ENCODE results near the gene SORCS2. TPM values are rescaled to one million over a fixed set of nuclear protein-coding genes. Genes with fewer than 3 reads are reported as not detected.

Gene SORCS2
- total RNA-seq, 3 donors from 2014 or later, result 0.66 to 1.3 (median 0.80) TPM

DNA sequence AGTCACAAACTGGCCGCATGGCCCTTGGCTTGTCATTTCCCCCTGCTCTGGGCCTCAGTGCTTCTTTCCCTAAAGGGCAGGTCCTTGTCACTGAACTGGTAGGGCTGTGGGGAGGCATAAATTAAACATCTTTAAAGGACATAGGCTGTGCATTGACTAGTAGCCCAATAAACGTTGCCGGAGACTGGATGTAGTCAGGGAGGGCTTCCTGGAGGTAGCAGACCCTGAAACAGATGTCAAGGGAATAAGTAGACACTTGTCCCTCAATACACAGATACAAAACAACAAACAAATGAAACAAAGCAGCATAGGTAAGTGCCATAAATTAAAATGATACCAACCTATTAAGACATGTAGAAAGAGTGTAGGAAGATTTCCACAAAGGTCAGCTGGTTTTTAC, 314.2 kb downstream of the SORCS2 start:
- no peak overlapping the region for H3K4me3 ChIP-seq
- H3K9me3 ChIP-seq, result no peaks in the 10 kb centered on the region
- H3K27me3 ChIP-seq, result peaks cover 0 to 12% of the 10 kb centered on the region in 2 donors
- intact Hi-C loops (cut with DNase I; ENCODE audit: low total_unique reads), result no loop called here
- DNase-seq (ENCODE audit: low spot score in 2 of 2), result no peak
- TF ChIP-seq, protein P1, sequence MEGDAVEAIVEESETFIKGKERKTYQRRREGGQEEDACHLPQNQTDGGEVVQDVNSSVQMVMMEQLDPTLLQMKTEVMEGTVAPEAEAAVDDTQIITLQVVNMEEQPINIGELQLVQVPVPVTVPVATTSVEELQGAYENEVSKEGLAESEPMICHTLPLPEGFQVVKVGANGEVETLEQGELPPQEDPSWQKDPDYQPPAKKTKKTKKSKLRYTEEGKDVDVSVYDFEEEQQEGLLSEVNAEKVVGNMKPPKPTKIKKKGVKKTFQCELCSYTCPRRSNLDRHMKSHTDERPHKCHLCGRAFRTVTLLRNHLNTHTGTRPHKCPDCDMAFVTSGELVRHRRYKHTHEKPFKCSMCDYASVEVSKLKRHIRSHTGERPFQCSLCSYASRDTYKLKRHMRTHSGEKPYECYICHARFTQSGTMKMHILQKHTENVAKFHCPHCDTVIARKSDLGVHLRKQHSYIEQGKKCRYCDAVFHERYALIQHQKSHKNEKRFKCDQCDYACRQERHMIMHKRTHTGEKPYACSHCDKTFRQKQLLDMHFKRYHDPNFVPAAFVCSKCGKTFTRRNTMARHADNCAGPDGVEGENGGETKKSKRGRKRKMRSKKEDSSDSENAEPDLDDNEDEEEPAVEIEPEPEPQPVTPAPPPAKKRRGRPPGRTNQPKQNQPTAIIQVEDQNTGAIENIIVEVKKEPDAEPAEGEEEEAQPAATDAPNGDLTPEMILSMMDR (IDR thresholded peaks at IDR 0.05), result no peak
- TF ChIP-seq POLR2AphosphoS5 (IDR thresholded peaks at IDR 0.05), result no peak
- H3K36me3 ChIP-seq, result no peaks in the 10 kb centered on the region
- H3K27ac ChIP-seq, result no peak overlapping the region
- H3K4me1 ChIP-seq, result no peaks in the 10 kb centered on the region

- Histone ChIP-seq H3K4me3 (no peak overlapping the region), H3K27me3 (peaks cover 0 to 5% of the 10 kb centered on the region in 2 donors), H3K9me3 (no peaks in the 10 kb centered on the region), H3K27ac (no peak overlapping the region), H3K36me3 (no peaks in the 10 kb centered on the region), H3K4me1 (no peaks in the 10 kb centered on the region)
- no peak for DNase-seq (ENCODE audit: low spot score in 2 of 2)
- intact Hi-C loops (cut with DNase I; ENCODE audit: low total_unique reads), result no loop called here
- TF ChIP-seq POLR2A (IDR thresholded peaks at IDR 0.05) (no peak), POLR2AphosphoS5 (IDR thresholded peaks at IDR 0.05) (no peak)
- TF ChIP-seq, protein P1 (IDR thresholded peaks at IDR 0.05), result no peak
Measured at GRCh38 chr4:7507381-7507780, 315.0 kb downstream of the SORCS2 start.

GRCh38 chr4:7510066-7510465, 317.7 kb downstream of the SORCS2 start:
- DNase-seq (ENCODE audit: low spot score in 2 of 2), result no peak
- Histone ChIP-seq H3K27me3 (peaks cover 0 to 5% of the 10 kb centered on the region in 2 donors), H3K36me3 (no peaks in the 10 kb centered on the region), H3K27ac (no peak overlapping the region), H3K4me3 (no peak overlapping the region), H3K4me1 (no peaks in the 10 kb centered on the region), H3K9me3 (no peaks in the 10 kb centered on the region)
- TF ChIP-seq, protein P1 (IDR thresholded peaks at IDR 0.05), result no peak
- no peak for TF ChIP-seq POLR2AphosphoS5 (IDR thresholded peaks at IDR 0.05)
- no peak for TF ChIP-seq POLR2A (IDR thresholded peaks at IDR 0.05)
- intact Hi-C loops (cut with DNase I; ENCODE audit: low total_unique reads), result no loop called here

DNA sequence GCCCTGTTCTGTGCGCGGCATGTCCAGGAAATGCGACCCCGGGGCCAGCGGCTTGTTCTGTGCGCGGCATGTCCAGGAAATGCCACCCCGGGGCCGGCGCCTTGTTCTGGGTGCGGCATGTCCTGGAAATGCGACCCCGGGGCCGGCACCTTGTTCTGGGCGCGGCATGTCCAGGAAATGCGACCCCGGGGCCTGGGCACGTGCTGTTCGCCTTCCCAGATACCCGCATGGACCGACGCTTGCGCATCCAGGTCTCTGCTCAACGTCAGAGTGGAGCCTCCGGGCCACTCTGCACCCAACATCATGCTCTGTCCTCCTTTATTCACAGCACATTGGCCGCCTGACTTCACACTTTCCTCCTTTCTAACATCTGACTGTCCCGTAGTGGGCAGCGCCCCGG, 318.2 kb downstream of the SORCS2 start:
- Histone ChIP-seq H3K4me1 (no peaks in the 10 kb centered on the region), H3K36me3 (no peaks in the 10 kb centered on the region), H3K4me3 (no peak overlapping the region), H3K9me3 (no peaks in the 10 kb centered on the region), H3K27ac (no peak overlapping the region), H3K27me3 (peaks cover 0 to 5% of the 10 kb centered on the region in 2 donors)
- DNase-seq (ENCODE audit: low spot score in 2 of 2), result no peak
- intact Hi-C loops (cut with DNase I; ENCODE audit: low total_unique reads), result no loop called here
- TF ChIP-seq, protein P1 (IDR thresholded peaks at IDR 0.05), result no peak
- no peak for TF ChIP-seq POLR2A (IDR thresholded peaks at IDR 0.05)
- no peak for TF ChIP-seq POLR2AphosphoS5 (IDR thresholded peaks at IDR 0.05)

DNA sequence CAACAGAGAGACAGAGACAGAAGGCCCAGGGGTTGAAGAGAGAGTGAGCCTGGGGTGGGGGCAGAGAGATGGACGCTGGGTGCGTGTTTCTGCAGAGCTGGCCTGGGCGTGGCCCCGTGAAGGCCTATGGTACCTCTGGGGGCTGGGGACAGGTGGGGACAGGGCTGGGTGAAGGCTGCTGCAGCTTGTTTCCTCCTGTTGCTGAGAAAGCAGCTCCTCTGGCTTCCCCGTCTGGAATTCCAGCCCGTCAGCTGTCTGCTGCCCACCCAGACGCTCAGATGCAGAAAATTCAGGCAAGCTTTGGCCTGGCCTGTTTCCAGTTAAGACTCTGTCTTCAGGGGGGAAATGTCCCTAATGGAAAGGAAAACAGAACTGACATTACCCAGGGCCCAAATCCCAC, 319.2 kb downstream of the SORCS2 start:
- TF ChIP-seq POLR2AphosphoS5 (IDR thresholded peaks at IDR 0.05) (no peak), POLR2A (IDR thresholded peaks at IDR 0.05) (no peak)
- TF ChIP-seq, protein P1 (IDR thresholded peaks at IDR 0.05), result no peak

More for the DNA sequence above, 319.2 kb downstream of the SORCS2 start:
- Histone ChIP-seq H3K4me3 (no peak overlapping the region), H3K27ac (no peak overlapping the region), H3K9me3 (no peaks in the 10 kb centered on the region), H3K4me1 (no peaks in the 10 kb centered on the region), H3K27me3 (peaks cover 0 to 11% of the 10 kb centered on the region in 2 donors), H3K36me3 (no peaks in the 10 kb centered on the region)
- DNase-seq (ENCODE audit: low spot score in 2 of 2), result no peak
- intact Hi-C loops (cut with DNase I; ENCODE audit: low total_unique reads), result no loop called here

All from breast epithelium (tissue), 4 donors.